K562 (cell line): ENCODE measurements around the gene NLGN4X. TPM values are rescaled to one million over a fixed set of nuclear protein-coding genes. Genes with fewer than 3 reads are reported as not detected.

Source experiments
- ATAC-seq: fragments of 200-7000 bp; cut with Tn5 transposase; 3 replicates; pipeline ENCODE4 v1.9.1; 2020; ENCODE audit warnings: moderate library complexity
- BruUV-seq: library from RNA; stranded (reverse); fragments of 400-500 nt; replicated peaks from 2 replicates; lab custom pipeline; 2021; lab: Mats Ljungman, UMichigan
- CTCF ChIA-PET: fragments of 300-600 bp; formaldehyde crosslinking; extraction: SDS; loops from one replicate; lab custom pipeline; 2021; ENCODE audit warnings: low intra/inter-chr PET ratio; lab: Yijun Ruan, JAX
- POLR2A ChIA-PET: fragments of 300-600, 350-650 bp; sonication (Branson Sonifier 250); formaldehyde crosslinking; extraction: SDS; loops from one replicate; lab custom pipeline; 2021; ENCODE audit warnings: antibody characterized with exemption, inconsistent platforms; lab: Yijun Ruan, JAX
- DNase-seq, 4 experiments: peaks; one replicate each; pipeline versions ENCODE4 v3.0.0 to v3.0.0-alpha.2; 2011 to 2018; ENCODE audit warnings: low spot score in 3 of 4, mixed read lengths in 3 of 4; ENCODE audit errors: extremely low read depth in 1 of 4
- FAIRE-seq: peaks from 2 replicates; lab custom pipeline; 2011; peaks lifted over from hg19 to GRCh38; lab: Jason Lieb, UNC
- H2AFZ ChIP-seq: 2 replicates; pipeline ENCODE4 v1.6.0; 2011; ENCODE audit warnings: low read depth, low read length, control low read depth, inconsistent platforms
- H3K27ac ChIP-seq: fragments of 200-600 bp; 3 replicates; pipeline ENCODE4 v1.8.0; 2011; ENCODE audit warnings: low read depth, mild to moderate bottlenecking, control low read depth, inconsistent platforms, low read length, moderate library complexity, mixed read lengths; ENCODE audit errors: extremely low read depth
- H3K27me3 ChIP-seq, 2 experiments: fragments of 300-600 bp in 1 of 2; 2 replicates in 1 of 2; 3 replicates in 1 of 2; pipeline versions ENCODE4 v1.6.0 to v1.8.0; 2011; ENCODE audit warnings: inconsistent platforms in 2 of 2, low read length in 2 of 2, mild to moderate bottlenecking in 1 of 2, mixed read lengths in 1 of 2, moderate library complexity in 1 of 2; ENCODE audit not compliant: control insufficient read depth in 2 of 2, insufficient read depth in 2 of 2
- H3K36me3 ChIP-seq: fragments of 300-600 bp; 3 replicates; pipeline ENCODE4 v1.8.0; 2011; ENCODE audit warnings: mild to moderate bottlenecking, low read length, inconsistent platforms; ENCODE audit not compliant: control insufficient read depth, insufficient read depth
- H3K4me1 ChIP-seq, 2 experiments: fragments of 200-600 bp in 1 of 2; replicated peaks in 1 of 2; 2 replicates in 1 of 2; 3 replicates in 1 of 2; pipeline versions ENCODE4 v1.5.1 to v1.8.0; 2011; ENCODE audit warnings: inconsistent platforms in 2 of 2, low read length in 2 of 2, mild to moderate bottlenecking in 1 of 2, mixed read lengths in 1 of 2, moderate library complexity in 1 of 2; ENCODE audit not compliant: control insufficient read depth in 2 of 2, insufficient read depth in 2 of 2
- H3K4me2 ChIP-seq: 2 replicates; pipeline ENCODE4 v1.6.1; 2011; ENCODE audit warnings: low read length, control low read depth, inconsistent platforms, mixed read lengths; ENCODE audit not compliant: insufficient read depth
- H3K4me3 ChIP-seq: fragments of 200-600 bp; sonication (generic), shearing (Covaris generic); 2 replicates; pipeline ENCODE4 v1.5.1; 2016; ENCODE audit warnings: control low read depth, inconsistent platforms
- H3K79me2 ChIP-seq: fragments of 200-600 bp; 3 replicates; pipeline ENCODE4 v1.8.0; 2011; ENCODE audit warnings: low read length, inconsistent platforms; ENCODE audit not compliant: control insufficient read depth, insufficient read depth
- H3K9ac ChIP-seq, 2 experiments: 2 replicates each; pipeline versions ENCODE4 v1.6.0 to v1.6.1; 2011; ENCODE audit warnings: low read depth in 2 of 2, low read length in 2 of 2, control low read depth in 1 of 2, inconsistent platforms in 1 of 2, mild to moderate bottlenecking in 1 of 2, mixed read lengths in 1 of 2; ENCODE audit not compliant: insufficient read depth in 1 of 2
- H3K9me1 ChIP-seq: one replicate; pipeline ENCODE4 v1.6.0; 2011; ENCODE audit warnings: inconsistent platforms, mild to moderate bottlenecking, low read length, moderate library complexity; ENCODE audit not compliant: control insufficient read depth, insufficient read depth
- H3K9me3 ChIP-seq: replicated peaks from 2 replicates; pipeline ENCODE4 v1.5.1; 2011; ENCODE audit warnings: low read depth, low read length, inconsistent platforms; ENCODE audit not compliant: control insufficient read depth, insufficient read depth
- H4K20me1 ChIP-seq: replicated peaks from 2 replicates; pipeline ENCODE4 v1.6.1; 2011; ENCODE audit warnings: low read length, inconsistent platforms, mixed read lengths; ENCODE audit not compliant: control insufficient read depth, insufficient read depth
- FOXJ3 ChIP-seq: sonication (generic); formaldehyde crosslinking; IDR thresholded peaks from 2 replicates; pipeline ENCODE4 v1.4.0; 2020; ENCODE audit warnings: mild to moderate bottlenecking, missing genetic modification reagents
- HNRNPL ChIP-seq: fragments of 200-400 bp; formaldehyde crosslinking; IDR thresholded peaks from 2 replicates; pipeline ENCODE4 v1.6.1; 2017; ENCODE audit warnings: low read depth, mild to moderate bottlenecking, low read length
- NUFIP1 ChIP-seq: fragments of 450-650 bp; IDR thresholded peaks from 2 replicates; pipeline ENCODE4 v1.6.1; 2018; ENCODE audit not compliant: partially characterized antibody
- PML ChIP-seq: IDR thresholded peaks from 2 replicates; pipeline ENCODE4 v1.6.1; 2012; ENCODE audit warnings: low read length, inconsistent platforms
- ZNF75A ChIP-seq: fragments of 450-650 bp; formaldehyde crosslinking; IDR thresholded peaks from 2 replicates; pipeline ENCODE4 v1.4.0; 2020; ENCODE audit warnings: mild to moderate bottlenecking
- WGBS: fragments of 100-300 bp; shearing (Covaris generic); methylation state at CpG from one replicate; pipeline ENCODE4 v1.1.6; 2016; ENCODE audit warnings: low coverage, mixed read lengths; ENCODE audit not compliant: insufficient coverage; ENCODE audit errors: missing lambda C conversion rate; 5-methylcytosine and 5-hydroxymethylcytosine counted together
- in situ Hi-C: fragments of 300-500 bp; cut with MboI; formaldehyde crosslinking; loops from 4 replicates; pipeline ENCODE4 v1.15.0; 2018; ENCODE audit warnings: inconsistent platforms, mixed read lengths
- intact Hi-C: fragments of 100-400 bp; cut with micrococcal nuclease; formaldehyde crosslinking; loops from 2 replicates; pipeline ENCODE4 v1.14.2; 2022
- polyA plus RNA-seq, 8 experiments: library from polyadenylated mRNA; depleted of rRNA in 4 of 8; stranded (reverse) in 5 of 8; unstranded in 3 of 8; fragments of >200 nt; fragmentation: Nextera tagmentation in 2 of 8; fragmentation: Illumina TruSeq in 1 of 8; extraction: Ambion mirVana in 2 of 8; extraction: Trizol in 1 of 8; gene quantifications; 2 replicates each; pipeline versions ENCODE4 v1.2.1 to v1.2.3, GENCODE V29; 2011 to 2014; ENCODE audit warnings: inconsistent platforms in 1 of 8, missing spikeins in 1 of 8
- total RNA-seq, 7 experiments: library from RNA; depleted of rRNA in 6 of 7; stranded (reverse); fragments of >200 nt in 6 of 7; fragmentation: Illumina TruSeq in 2 of 7; extraction: Trizol in 2 of 7; gene quantifications; 2 replicates each; pipeline versions ENCODE4 v1.2.1 to v1.2.3, GENCODE V29; 2011 to 2021; ENCODE audit warnings: low replicate concordance in 1 of 7
- TF ChIP-seq, protein P1 (sequence below): fragments of 250-450 bp; sonication (Bioruptor Pico); IDR thresholded peaks from 2 replicates; pipeline ENCODE4 v1.6.1; 2021; ENCODE audit warnings: mild to moderate bottlenecking

Gene NLGN4X
- total and polyA plus RNA-seq, 9 of the 15 experiments (the other 6 are each of a cell fraction or from before 2014, with no cell fraction given), result 0.07 TPM; not detected in 8

DNA sequence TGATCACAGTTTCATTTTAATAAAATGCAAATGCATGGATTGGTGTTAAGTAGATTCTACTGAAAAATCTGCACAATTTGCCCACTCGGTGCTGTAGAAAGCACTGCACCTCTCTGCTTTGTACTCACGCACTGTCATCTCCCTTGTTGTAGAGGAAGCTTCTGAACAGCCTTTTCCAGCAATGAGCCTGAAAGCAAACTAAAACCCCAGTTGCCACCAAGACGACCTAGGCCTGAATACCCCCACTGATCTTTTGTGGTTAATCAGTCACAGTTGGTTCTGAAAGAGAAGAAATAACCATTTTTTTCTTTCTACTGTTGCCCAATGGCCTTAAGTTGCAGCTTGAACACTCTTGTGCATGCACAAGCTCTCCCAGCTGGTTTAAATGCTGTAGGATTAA, 229.8 kb downstream of the NLGN4X start:
- H3K4me1 ChIP-seq, result no peaks in the 10 kb centered on the region
- no peak overlapping the region for H3K27ac ChIP-seq
- no peak overlapping the region for H2AFZ ChIP-seq
- intact Hi-C loops (no loop called here), in situ Hi-C loops (no loop called here)
- no peaks in the 10 kb centered on the region for H4K20me1 ChIP-seq
- no peak overlapping the region for H3K4me3 ChIP-seq
- no peak for ATAC-seq
- H3K36me3 ChIP-seq, result no peaks in the 10 kb centered on the region
- H3K9me3 ChIP-seq, result no peaks in the 10 kb centered on the region
- DNase-seq, result no peak
- H3K27me3 ChIP-seq, result no peaks in the 10 kb centered on the region
- no peaks in the 10 kb centered on the region for H3K9me1 ChIP-seq
- H3K9ac ChIP-seq, result no peak overlapping the region
- H3K4me2 ChIP-seq, result no peak overlapping the region
- H3K79me2 ChIP-seq, result no peaks in the 10 kb centered on the region
- ChIA-PET CTCF (no interaction called here), POLR2A (no interaction called here)
- TF ChIP-seq NUFIP1, result no peak
- TF ChIP-seq HNRNPL, result no peak
- TF ChIP-seq ZNF75A (CRISPR knock-in tag), result no peak
- no peak for TF ChIP-seq FOXJ3
- no TSS peak for BruUV-seq
- no peak for FAIRE-seq
- 0% methylated on average over 3 of the region's 3 CpGs for WGBS

DNA sequence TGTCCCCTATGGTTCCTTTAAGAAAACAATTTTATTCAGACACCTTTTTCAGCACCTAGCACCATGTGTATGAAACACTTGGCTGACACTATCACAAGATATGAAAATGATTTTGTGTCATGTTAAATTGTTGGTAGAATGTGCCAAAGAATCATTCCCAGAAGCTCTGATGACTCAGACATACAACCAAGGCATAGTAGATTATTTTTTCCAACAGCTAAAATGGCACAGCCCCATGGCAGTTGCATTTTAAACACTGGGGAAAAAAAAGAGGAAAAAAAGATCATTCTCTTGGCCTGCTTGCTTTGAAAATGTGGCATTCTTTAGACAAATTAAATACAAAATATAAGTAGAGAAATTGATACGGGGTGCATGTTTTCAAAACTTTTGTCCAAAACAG, 230.2 kb downstream of the NLGN4X start:
- DNase-seq, result no peak
- WGBS, result 0% methylated on average over 1 of the region's 1 CpG
- TF ChIP-seq PML, result no peak
- TF ChIP-seq, protein P1, sequence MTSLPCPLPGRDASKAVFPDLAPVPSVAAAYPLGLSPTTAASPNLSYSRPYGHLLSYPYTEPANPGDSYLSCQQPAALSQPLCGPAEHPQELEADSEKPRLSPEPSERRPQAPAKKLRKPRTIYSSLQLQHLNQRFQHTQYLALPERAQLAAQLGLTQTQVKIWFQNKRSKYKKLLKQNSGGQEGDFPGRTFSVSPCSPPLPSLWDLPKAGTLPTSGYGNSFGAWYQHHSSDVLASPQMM (CRISPR knock-in tag), result no peak
- Histone ChIP-seq H3K4me2 (no peak overlapping the region), H3K9me3 (no peaks in the 10 kb centered on the region), H3K9me1 (no peaks in the 10 kb centered on the region), H3K4me3 (no peak overlapping the region), H3K79me2 (no peaks in the 10 kb centered on the region), H3K4me1 (no peaks in the 10 kb centered on the region), H2AFZ (no peak overlapping the region), H3K36me3 (no peaks in the 10 kb centered on the region), H3K9ac (no peak overlapping the region), H4K20me1 (no peaks in the 10 kb centered on the region), H3K27me3 (no peaks in the 10 kb centered on the region), H3K27ac (no peak overlapping the region)
- CTCF ChIA-PET, result no interaction called here
- BruUV-seq, result no TSS peak
- ATAC-seq, result no peak
- POLR2A ChIA-PET, result no interaction called here
- in situ Hi-C loops (no loop called here), intact Hi-C loops (no loop called here)
- FAIRE-seq, result no peak
